WTC11 (cell line): Measurements from ENCODE around the gene PDXP. TPM values are rescaled to one million over a fixed set of nuclear protein-coding genes. Genes with fewer than 3 reads are reported as not detected.

ENCODE experiments used
- ATAC-seq: fragments of 200-7000 bp; cut with Tn5 transposase; 2 replicates; pipeline ENCODE4 v1.10.0; 2021; ENCODE audit warnings: mild to moderate bottlenecking, moderate library complexity
- CTCF ChIA-PET: fragments of 300-600 bp; sonication (Branson Sonifier 250); formaldehyde crosslinking; loops from one replicate; lab custom pipeline; 2021; ENCODE audit warnings: antibody characterized with exemption; lab: Charles Lee
- POLR2A ChIA-PET: fragments of 350-600 bp; sonication (Branson Sonifier 250); formaldehyde crosslinking; loops from one replicate; lab custom pipeline; 2021; ENCODE audit warnings: antibody characterized with exemption; lab: Charles Lee
- DNase-seq: peaks from one replicate; pipeline ENCODE4 v3.0.0; 2021; ENCODE audit warnings: low spot score
- H3K27ac Mint-ChIP-seq: 2 replicates; pipeline ENCODE4 v1.8.0; 2021; ENCODE audit warnings: mixed read lengths
- H3K27me3 Mint-ChIP-seq: 2 replicates; pipeline ENCODE4 v1.8.0; 2021; ENCODE audit warnings: low read depth, mild to moderate bottlenecking, moderate library complexity, mixed read lengths
- H3K36me3 Mint-ChIP-seq: 2 replicates; pipeline ENCODE4 v1.8.0; 2021; ENCODE audit warnings: mixed read lengths
- H3K4me1 Mint-ChIP-seq: 2 replicates; pipeline ENCODE4 v1.8.0; 2022; ENCODE audit warnings: mixed read lengths
- H3K4me3 Mint-ChIP-seq: 2 replicates; pipeline ENCODE4 v1.8.0; 2021; ENCODE audit warnings: mild to moderate bottlenecking, moderate library complexity, mixed read lengths
- H3K9me3 Mint-ChIP-seq: 2 replicates; pipeline ENCODE4 v1.8.0; 2021; ENCODE audit warnings: mixed read lengths
- AR ChIP-seq: fragments of 250-450 bp; sonication (Bioruptor Pico); IDR thresholded peaks from 2 replicates; pipeline ENCODE4 v1.9.0; 2021; ENCODE audit warnings: mild to moderate bottlenecking
- ATF3 ChIP-seq: sonication (generic); formaldehyde crosslinking; conservative IDR thresholded peaks from 2 replicates; pipeline ENCODE4 v1.8.1; 2022; ENCODE audit warnings: mild to moderate bottlenecking, missing genetic modification reagents
- CREM ChIP-seq: sonication (generic); formaldehyde crosslinking; IDR thresholded peaks from 2 replicates; pipeline ENCODE4 v1.8.1; 2022; ENCODE audit warnings: mild to moderate bottlenecking, missing genetic modification reagents, moderate library complexity
- E2F1 ChIP-seq: sonication (generic); formaldehyde crosslinking; IDR thresholded peaks from 2 replicates; pipeline ENCODE4 v1.8.0; 2022; ENCODE audit warnings: mild to moderate bottlenecking, missing genetic modification reagents
- FOXJ3 ChIP-seq: sonication (generic); formaldehyde crosslinking; IDR thresholded peaks from 2 replicates; pipeline ENCODE4 v1.9.0; 2021; ENCODE audit warnings: missing genetic modification reagents, mild to moderate bottlenecking, borderline replicate concordance
- MXD4 ChIP-seq: fragments of 250-450 bp; sonication (Bioruptor Pico); IDR thresholded peaks from 2 replicates; pipeline ENCODE4 v1.8.0; 2021; ENCODE audit warnings: mild to moderate bottlenecking, moderate library complexity, borderline replicate concordance
- NR1H2 ChIP-seq: sonication (generic); formaldehyde crosslinking; IDR thresholded peaks from 2 replicates; pipeline ENCODE4 v1.9.0; 2021; ENCODE audit warnings: mild to moderate bottlenecking, moderate library complexity, missing genetic modification reagents
- NR3C1 ChIP-seq: sonication (generic); formaldehyde crosslinking; conservative IDR thresholded peaks from 2 replicates; pipeline ENCODE4 v1.8.1; 2023; ENCODE audit warnings: low read depth, mild to moderate bottlenecking, missing genetic modification reagents
- SP1 ChIP-seq: sonication (generic); formaldehyde crosslinking; conservative IDR thresholded peaks from 2 replicates; pipeline ENCODE4 v1.8.1; 2022; ENCODE audit warnings: missing genetic modification reagents
- TEAD4 ChIP-seq: sonication (generic); formaldehyde crosslinking; IDR thresholded peaks from 2 replicates; pipeline ENCODE4 v1.8.0; 2022; ENCODE audit warnings: mild to moderate bottlenecking, missing genetic modification reagents
- TP53 ChIP-seq: sonication (generic); formaldehyde crosslinking; IDR thresholded peaks from 2 replicates; pipeline ENCODE4 v1.8.1; 2023; ENCODE audit warnings: mild to moderate bottlenecking, missing genetic modification reagents
- USF1 ChIP-seq: sonication (generic); formaldehyde crosslinking; IDR thresholded peaks from 2 replicates; pipeline ENCODE4 v1.8.0; 2022; ENCODE audit warnings: mild to moderate bottlenecking, missing genetic modification reagents
- ZBTB21 ChIP-seq: sonication (generic); formaldehyde crosslinking; IDR thresholded peaks from 2 replicates; pipeline ENCODE4 v1.8.1; 2023; ENCODE audit warnings: mild to moderate bottlenecking, missing genetic modification reagents, borderline replicate concordance
- ZNF232 ChIP-seq: sonication (generic); formaldehyde crosslinking; IDR thresholded peaks from 2 replicates; pipeline ENCODE4 v1.8.0; 2022; ENCODE audit warnings: mild to moderate bottlenecking, missing genetic modification reagents
- ZNF263 ChIP-seq: sonication (generic); formaldehyde crosslinking; IDR thresholded peaks from 2 replicates; pipeline ENCODE4 v1.8.1; 2022; ENCODE audit warnings: low read depth, mild to moderate bottlenecking, moderate library complexity, missing genetic modification reagents
- ZNF317 ChIP-seq: sonication (generic); formaldehyde crosslinking; IDR thresholded peaks from 2 replicates; pipeline ENCODE4 v1.8.1; 2023; ENCODE audit warnings: low read depth, mild to moderate bottlenecking, moderate library complexity, missing genetic modification reagents, borderline replicate concordance
- ZNF423 ChIP-seq: fragments of 250-450 bp; sonication (Bioruptor Pico); IDR thresholded peaks from 2 replicates; pipeline ENCODE4 v2.1.2; 2022; ENCODE audit warnings: mild to moderate bottlenecking, moderate library complexity
- ZNF425 ChIP-seq: fragments of 250-450 bp; sonication (Bioruptor Pico); conservative IDR thresholded peaks from 2 replicates; pipeline ENCODE4 v1.9.0; 2021; ENCODE audit warnings: mild to moderate bottlenecking
- ZSCAN18 ChIP-seq: fragments of 250-450 bp; sonication (Bioruptor Pico); IDR thresholded peaks from 2 replicates; pipeline ENCODE4 v2.1.2; 2022; ENCODE audit warnings: mild to moderate bottlenecking, moderate library complexity
- total RNA-seq: library from RNA; stranded (reverse); gene quantifications from 3 replicates; pipeline ENCODE4 v1.2.3, GENCODE V29; 2021

Gene PDXP
- total RNA-seq, 1 experiment from 2014 or later: 36.1 TPM

GRCh38 chr22:37674951-37675929, 16.7 kb downstream of the PDXP start, which contains the start of gene LGALS1 (continued):
- TF ChIP-seq ZNF425 (CRISPR knock-in tag) (no peak), ZNF423 (CRISPR knock-in tag) (no peak), E2F1 (no peak), FOXJ3 (CRISPR knock-in tag) (no peak), NR1H2 (no peak), ZNF317 (CRISPR knock-in tag) (no peak), SP1 (0 out of 2 replicates have a peak, but pooled peaks have one; percentile 36), ZNF263 (CRISPR knock-in tag) (0 out of 2 replicates have a peak, but pooled peaks have one; percentile 50), AR (CRISPR knock-in tag) (no peak), ZSCAN18 (CRISPR knock-in tag) (no peak), TP53 (CRISPR knock-in tag) (no peak), MXD4 (CRISPR knock-in tag) (no peak), NR3C1 (CRISPR knock-in tag) (no peak)

- no peak for DNase-seq
- no peak for TF ChIP-seq ATF3 (CRISPR knock-in tag)
- TF ChIP-seq TEAD4 (CRISPR knock-in tag): no peak
- no peak for TF ChIP-seq ZBTB21 (CRISPR knock-in tag)
- no peak for TF ChIP-seq USF1
- no peak for TF ChIP-seq ZNF232 (CRISPR knock-in tag)
- TF ChIP-seq CREM: no peak
- POLR2A ChIA-PET: interaction anchor here (1.0 to 1.5 kb wide), 5 partner anchors 8 to 128 kb away, joined by 3 to 5 read pairs (median 3); partner anchors contain the start of gene GGA1
- peak overlapping the region; percentile 72 for H3K4me3 Mint-ChIP-seq
- CTCF ChIA-PET: interaction anchor here (0.9 to 6.8 kb wide), 7 partner anchors 10 to 142 kb away, joined by 3 to 51 read pairs (median 7); partner anchors contain the start of genes GGA1 and NOL12
- H3K4me1 Mint-ChIP-seq: peaks cover 13% of the 10 kb centered on the region
- no peaks in the 10 kb centered on the region for H3K9me3 Mint-ChIP-seq
- no peaks in the 10 kb centered on the region for H3K36me3 Mint-ChIP-seq
- peak overlapping the region; percentile 25; the same call in 1 of the 2 replicates for H3K27ac Mint-ChIP-seq
- no peak for ATAC-seq
- peaks cover 19% of the 10 kb centered on the region for H3K27me3 Mint-ChIP-seq
Observed at GRCh38 chr22:37675930-37676735, 17.6 kb downstream of the PDXP start.
